ENCODE results near the gene EIPR1. TPM values are rescaled to one million over a fixed set of nuclear protein-coding genes. Genes with fewer than 3 reads are reported as not detected.

The EIPR1 gene
- total RNA-seq, 2 experiments from 2014 or later, result 38.2 to 40.5 TPM

GRCh38 chr2:3211256-3212060, 166.2 kb downstream of the EIPR1 start:
- peaks cover 21% of the 10 kb centered on the region for H3K36me3 Mint-ChIP-seq
- no peak overlapping the region for H3K4me3 Mint-ChIP-seq
- H3K4me1 Mint-ChIP-seq (ENCODE audit: low read depth), result peaks cover 24% of the 10 kb centered on the region
- intact Hi-C loops (cut with micrococcal nuclease), result no loop called here
- ChIA-PET POLR2A (no interaction called here), CTCF (no interaction called here)
- no peaks in the 10 kb centered on the region for H3K9me3 Mint-ChIP-seq
- H3K27me3 Mint-ChIP-seq, result no peaks in the 10 kb centered on the region
- DNase-seq, result no peak
- no peak overlapping the region for H3K27ac Mint-ChIP-seq

GRCh38 chr2:3210257-3210656, 167.4 kb downstream of the EIPR1 start:
- POLR2A ChIA-PET, result no interaction called here
- intact Hi-C loops (cut with micrococcal nuclease), result no loop called here
- H3K4me1 Mint-ChIP-seq (ENCODE audit: low read depth), result peaks cover 13% of the 10 kb centered on the region
- no peak overlapping the region for H3K4me3 Mint-ChIP-seq
- no peaks in the 10 kb centered on the region for H3K27me3 Mint-ChIP-seq
- no peak for DNase-seq
- H3K9me3 Mint-ChIP-seq, result no peaks in the 10 kb centered on the region
- H3K36me3 Mint-ChIP-seq, result peaks cover 25% of the 10 kb centered on the region
- H3K27ac Mint-ChIP-seq, result no peak overlapping the region
- CTCF ChIA-PET, result no interaction called here

GRCh38 chr2:3209258-3209657, 168.4 kb downstream of the EIPR1 start:
- Mint-ChIP-seq H3K27me3 (no peaks in the 10 kb centered on the region), H3K27ac (no peak overlapping the region), H3K36me3 (peaks cover 22% of the 10 kb centered on the region), H3K9me3 (no peaks in the 10 kb centered on the region), H3K4me1 (ENCODE audit: low read depth) (peaks cover 3% of the 10 kb centered on the region), H3K4me3 (no peak overlapping the region)
- ChIA-PET CTCF (interaction anchor here (0.6 kb wide), 1 partner anchor 8 kb away, joined by 3 read pairs; no protein-coding TSS in a partner anchor), POLR2A (no interaction called here)
- no peak for DNase-seq
- intact Hi-C loops (cut with micrococcal nuclease), result no loop called here

GRCh38 chr2:3208591-3208990, 169.0 kb downstream of the EIPR1 start:
- Mint-ChIP-seq H3K27me3 (no peaks in the 10 kb centered on the region), H3K27ac (no peak overlapping the region), H3K4me1 (ENCODE audit: low read depth) (no peaks in the 10 kb centered on the region), H3K4me3 (no peak overlapping the region), H3K9me3 (no peaks in the 10 kb centered on the region), H3K36me3 (peaks cover 21% of the 10 kb centered on the region)
- intact Hi-C loops (cut with micrococcal nuclease), result no loop called here
- ChIA-PET POLR2A (no interaction called here), CTCF (interaction anchor here (2.4 kb wide), 1 partner anchor 12 kb away, joined by 8 read pairs; no protein-coding TSS in a partner anchor)
- no peak for DNase-seq

GRCh38 chr2:3208179-3208578, 169.4 kb downstream of the EIPR1 start:
- H3K27me3 Mint-ChIP-seq, result no peaks in the 10 kb centered on the region
- DNase-seq, result no peak
- H3K4me3 Mint-ChIP-seq, result no peak overlapping the region
- POLR2A ChIA-PET, result no interaction called here
- H3K27ac Mint-ChIP-seq, result no peak overlapping the region
- CTCF ChIA-PET, result interaction anchor here (2.4 kb wide), 1 partner anchor 12 kb away, joined by 8 read pairs; no protein-coding TSS in a partner anchor
- intact Hi-C loops (cut with micrococcal nuclease), result no loop called here
- H3K4me1 Mint-ChIP-seq (ENCODE audit: low read depth), result no peaks in the 10 kb centered on the region
- H3K9me3 Mint-ChIP-seq, result no peaks in the 10 kb centered on the region
- H3K36me3 Mint-ChIP-seq, result peaks cover 18% of the 10 kb centered on the region

- Mint-ChIP-seq H3K27ac (no peak overlapping the region), H3K36me3 (peaks cover 14% of the 10 kb centered on the region), H3K4me3 (no peak overlapping the region), H3K27me3 (no peaks in the 10 kb centered on the region), H3K4me1 (ENCODE audit: low read depth) (peaks cover 5% of the 10 kb centered on the region), H3K9me3 (no peaks in the 10 kb centered on the region)
- CTCF ChIA-PET, result interaction anchor here (1.0 to 2.4 kb wide), 2 partner anchors 11 to 217 kb away, joined by 4 to 8 read pairs; no protein-coding TSS in a partner anchor
- no peak for DNase-seq
- intact Hi-C loops (cut with micrococcal nuclease), result no loop called here
- POLR2A ChIA-PET, result no interaction called here
Observed at GRCh38 chr2:3207091-3207491, 170.5 kb downstream of the EIPR1 start.

- Mint-ChIP-seq H3K9me3 (no peaks in the 10 kb centered on the region), H3K27ac (no peak overlapping the region), H3K27me3 (no peaks in the 10 kb centered on the region), H3K4me1 (ENCODE audit: low read depth) (peaks cover 5% of the 10 kb centered on the region), H3K36me3 (peaks cover 10% of the 10 kb centered on the region), H3K4me3 (no peak overlapping the region)
- POLR2A ChIA-PET, result no interaction called here
- intact Hi-C loops (cut with micrococcal nuclease), result no loop called here
- CTCF ChIA-PET, result interaction anchor here (1.0 to 1.1 kb wide), 2 partner anchors 17 to 218 kb away, joined by 3 to 4 read pairs; no protein-coding TSS in a partner anchor
- no peak for DNase-seq
Observed at GRCh38 chr2:3205845-3206244, 171.8 kb downstream of the EIPR1 start.

- peaks cover 5% of the 10 kb centered on the region for H3K4me1 Mint-ChIP-seq (ENCODE audit: low read depth)
- H3K27me3 Mint-ChIP-seq, result no peaks in the 10 kb centered on the region
- no peak overlapping the region for H3K4me3 Mint-ChIP-seq
- ChIA-PET CTCF (interaction anchor here (0.9 to 1.0 kb wide), 2 partner anchors 19 to 99 kb away, joined by 3 read pairs; no protein-coding TSS in a partner anchor), POLR2A (no interaction called here)
- no peaks in the 10 kb centered on the region for H3K9me3 Mint-ChIP-seq
- no peak overlapping the region for H3K27ac Mint-ChIP-seq
- H3K36me3 Mint-ChIP-seq, result peaks cover 6% of the 10 kb centered on the region
- DNase-seq, result no peak
- intact Hi-C loops (cut with micrococcal nuclease), result no loop called here
Observed at GRCh38 chr2:3204031-3204821, 173.4 kb downstream of the EIPR1 start.

- POLR2A ChIA-PET, result no interaction called here
Observed at GRCh38 chr2:3203497-3204019, 174.1 kb downstream of the EIPR1 start.

GRCh38 chr2:3202926-3203325, 174.7 kb downstream of the EIPR1 start:
- Mint-ChIP-seq H3K27me3 (no peaks in the 10 kb centered on the region), H3K36me3 (peaks cover 7% of the 10 kb centered on the region), H3K9me3 (no peaks in the 10 kb centered on the region), H3K4me3 (no peak overlapping the region), H3K4me1 (ENCODE audit: low read depth) (peaks cover 14% of the 10 kb centered on the region), H3K27ac (no peak overlapping the region)
- no peak for DNase-seq
- POLR2A ChIA-PET, result no interaction called here
- CTCF ChIA-PET, result no interaction called here
- intact Hi-C loops (cut with micrococcal nuclease), result no loop called here

More at GRCh38 chr2:3203497-3204019, 174.1 kb downstream of the EIPR1 start:
- Mint-ChIP-seq H3K9me3 (no peaks in the 10 kb centered on the region), H3K36me3 (peaks cover 6% of the 10 kb centered on the region), H3K27me3 (no peaks in the 10 kb centered on the region), H3K4me3 (no peak overlapping the region), H3K27ac (no peak overlapping the region), H3K4me1 (ENCODE audit: low read depth) (peaks cover 9% of the 10 kb centered on the region)
- no peak for DNase-seq
- CTCF ChIA-PET, result interaction anchor here (0.9 kb wide), 1 partner anchor 19 kb away, joined by 3 read pairs; no protein-coding TSS in a partner anchor
- intact Hi-C loops (cut with micrococcal nuclease), result no loop called here

- Mint-ChIP-seq H3K36me3 (peaks cover 11% of the 10 kb centered on the region), H3K4me3 (no peak overlapping the region), H3K27me3 (no peaks in the 10 kb centered on the region), H3K27ac (no peak overlapping the region), H3K9me3 (no peaks in the 10 kb centered on the region), H3K4me1 (ENCODE audit: low read depth) (peaks cover 14% of the 10 kb centered on the region)
- DNase-seq, result no peak
- ChIA-PET POLR2A (no interaction called here), CTCF (interaction anchor here (0.6 kb wide), 1 partner anchor 8 kb away, joined by 3 read pairs; no protein-coding TSS in a partner anchor)
- intact Hi-C loops (cut with micrococcal nuclease), result no loop called here
Observed at GRCh38 chr2:3201281-3201680, 176.3 kb downstream of the EIPR1 start.

GRCh38 chr2:3200420-3200939, 177.1 kb downstream of the EIPR1 start:
- Mint-ChIP-seq H3K36me3 (peaks cover 11% of the 10 kb centered on the region), H3K4me3 (no peak overlapping the region), H3K27ac (no peak overlapping the region), H3K27me3 (no peaks in the 10 kb centered on the region), H3K9me3 (no peaks in the 10 kb centered on the region), H3K4me1 (ENCODE audit: low read depth) (peaks cover 14% of the 10 kb centered on the region)
- CTCF ChIA-PET, result no interaction called here
- POLR2A ChIA-PET, result no interaction called here
- intact Hi-C loops (cut with micrococcal nuclease), result no loop called here
- DNase-seq, result no peak

Measured in activated CD4-positive, alpha-beta memory T cell treated with anti-CD3 and anti-CD28 coated beads for 36 hours (primary cell).